ENCODE results near the gene GSAP. TPM values are rescaled to one million over a fixed set of nuclear protein-coding genes. Genes with fewer than 3 reads are reported as not detected.

GSAP gene
- total RNA-seq, 2 experiments from 2014 or later = 0.55 TPM; not detected in 1

GRCh38 chr7:77308792-77309191 lies 107.4 kb downstream of the GSAP start:
- ChIA-PET POLR2A (no interaction called here), CTCF (ENCODE audit: unreplicated experiment) (no interaction called here)
- BruUV-seq (replicated peaks) = no TSS peak
- no peaks in the 10 kb centered on the region for H3K36me3 ChIP-seq (ENCODE audit: insufficient read depth, low read length)
- H3K9me2 ChIP-seq (ENCODE audit: insufficient read depth, low read length) = no peaks in the 10 kb centered on the region
- intact Hi-C loops (cut with micrococcal nuclease; ENCODE audit: unreplicated experiment) = no loop called here
- no peak for DNase-seq (ENCODE audit: low spot score)
- no peak overlapping the region for H3K4me2 ChIP-seq (ENCODE audit: low read length)
- no peaks in the 10 kb centered on the region for H3K79me2 ChIP-seq (ENCODE audit: insufficient read depth, low read depth, low read length)
- H3K9me3 ChIP-seq (ENCODE audit: low read length) = no peaks in the 10 kb centered on the region
- no peak overlapping the region for H2AFZ ChIP-seq (ENCODE audit: low read length)
- no peak overlapping the region for H3K27ac ChIP-seq (ENCODE audit: low read depth, low read length, poor library complexity, severe bottlenecking)
- H3K4me3 ChIP-seq (ENCODE audit: low read depth, low read length, poor library complexity, severe bottlenecking) = no peak overlapping the region
- no peaks in the 10 kb centered on the region for H3K4me1 ChIP-seq (ENCODE audit: insufficient read depth, low read length, poor library complexity, severe bottlenecking)
- TF ChIP-seq EZH2phosphoT487 (IDR thresholded peaks at IDR 0.05; ENCODE audit: borderline replicate concordance, low read depth, low read length) = no peak
- no peak for TF ChIP-seq CTCF (conservative IDR thresholded peaks at IDR 0.05; ENCODE audit: low read length)
- H4K20me1 ChIP-seq (ENCODE audit: insufficient read depth, low read length) = no peaks in the 10 kb centered on the region

DNA sequence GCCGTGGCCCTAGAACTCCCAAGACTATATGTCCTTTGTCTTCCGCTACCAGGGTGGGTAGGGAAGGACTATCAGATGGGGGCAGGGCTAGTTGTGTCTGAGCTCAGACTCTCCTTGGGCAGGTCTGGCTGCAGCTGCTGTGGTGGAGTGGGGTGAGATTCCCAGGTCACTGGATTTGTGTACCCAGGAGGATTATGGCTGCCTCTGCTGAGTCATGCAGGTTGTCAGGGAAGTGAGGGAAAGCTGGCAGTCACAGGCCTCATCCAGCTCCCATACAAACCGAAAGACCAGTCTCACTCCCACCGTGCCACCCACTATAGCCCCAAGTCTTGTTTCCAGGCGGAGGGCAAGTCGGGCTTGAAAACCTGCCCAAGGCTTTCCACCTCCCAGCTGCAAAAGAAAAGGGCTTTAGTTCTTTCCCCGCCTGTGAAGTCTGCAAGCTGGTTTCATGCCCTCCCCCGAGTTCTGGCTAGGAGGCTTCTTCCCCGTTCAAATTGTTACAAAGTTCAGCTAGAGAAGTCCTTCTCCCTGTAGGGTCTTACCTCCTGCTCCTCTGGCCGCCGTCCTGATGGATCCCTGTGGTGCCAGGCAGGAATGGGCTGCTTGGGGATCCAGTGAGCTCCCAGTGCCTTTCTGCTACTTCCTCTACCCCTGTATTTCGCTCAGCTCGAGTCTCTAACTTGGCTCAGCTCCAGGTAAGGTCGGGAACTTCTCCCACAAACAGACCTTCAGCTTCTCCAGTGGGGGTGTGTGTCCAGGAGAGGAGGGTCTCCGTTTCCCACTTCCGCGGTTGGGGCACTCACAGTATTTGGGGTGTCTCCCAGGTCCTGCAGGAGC lies 109.7 kb downstream of the GSAP start:
- POLR2A ChIA-PET = no interaction called here
- no peak for DNase-seq (ENCODE audit: low spot score)
- no peaks in the 10 kb centered on the region for H3K9me3 ChIP-seq (ENCODE audit: low read length)
- TF ChIP-seq EZH2phosphoT487 (IDR thresholded peaks at IDR 0.05; ENCODE audit: borderline replicate concordance, low read depth, low read length) (no peak), CTCF (conservative IDR thresholded peaks at IDR 0.05; ENCODE audit: low read length) (no peak)
- intact Hi-C loops (cut with micrococcal nuclease; ENCODE audit: unreplicated experiment) = no loop called here
- CTCF ChIA-PET (ENCODE audit: unreplicated experiment) = no interaction called here
- H3K27ac ChIP-seq (ENCODE audit: low read depth, low read length, poor library complexity, severe bottlenecking) = no peak overlapping the region
- H3K4me1 ChIP-seq (ENCODE audit: insufficient read depth, low read length, poor library complexity, severe bottlenecking) = no peaks in the 10 kb centered on the region
- H3K9me2 ChIP-seq (ENCODE audit: insufficient read depth, low read length) = no peaks in the 10 kb centered on the region
- BruUV-seq (replicated peaks) = no TSS peak
- H2AFZ ChIP-seq (ENCODE audit: low read length) = no peak overlapping the region
- no peaks in the 10 kb centered on the region for H3K36me3 ChIP-seq (ENCODE audit: insufficient read depth, low read length)
- H3K79me2 ChIP-seq (ENCODE audit: insufficient read depth, low read depth, low read length) = no peaks in the 10 kb centered on the region
- no peak overlapping the region for H3K4me2 ChIP-seq (ENCODE audit: low read length)
- H4K20me1 ChIP-seq (ENCODE audit: insufficient read depth, low read length) = no peaks in the 10 kb centered on the region
- no peak overlapping the region for H3K4me3 ChIP-seq (ENCODE audit: low read depth, low read length, poor library complexity, severe bottlenecking)

- no peaks in the 10 kb centered on the region for H3K9me2 ChIP-seq (ENCODE audit: insufficient read depth, low read length)
- no peaks in the 10 kb centered on the region for H3K4me1 ChIP-seq (ENCODE audit: insufficient read depth, low read length, poor library complexity, severe bottlenecking)
- CTCF ChIA-PET (ENCODE audit: unreplicated experiment) = no interaction called here
- no peaks in the 10 kb centered on the region for H3K79me2 ChIP-seq (ENCODE audit: insufficient read depth, low read depth, low read length)
- no peak overlapping the region for H3K4me2 ChIP-seq (ENCODE audit: low read length)
- H3K4me3 ChIP-seq (ENCODE audit: low read depth, low read length, poor library complexity, severe bottlenecking) = no peak overlapping the region
- no peaks in the 10 kb centered on the region for H3K36me3 ChIP-seq (ENCODE audit: insufficient read depth, low read length)
- no peak overlapping the region for H3K27ac ChIP-seq (ENCODE audit: low read depth, low read length, poor library complexity, severe bottlenecking)
- 0 out of 2 replicates have a peak, but pooled peaks cover 4% of the 10 kb centered on the region for H3K9me3 ChIP-seq (ENCODE audit: low read length)
- TF ChIP-seq EZH2phosphoT487 (IDR thresholded peaks at IDR 0.05; ENCODE audit: borderline replicate concordance, low read depth, low read length) (no peak), CTCF (conservative IDR thresholded peaks at IDR 0.05; ENCODE audit: low read length) (no peak)
- H2AFZ ChIP-seq (ENCODE audit: low read length) = no peak overlapping the region
- no TSS peak for BruUV-seq (replicated peaks)
- intact Hi-C loops (cut with micrococcal nuclease; ENCODE audit: unreplicated experiment) = no loop called here
- no peak for DNase-seq (ENCODE audit: low spot score)
- POLR2A ChIA-PET = no interaction called here
- H4K20me1 ChIP-seq (ENCODE audit: insufficient read depth, low read length) = no peaks in the 10 kb centered on the region
Observed at GRCh38 chr7:77295549-77295948, 120.6 kb downstream of the GSAP start.

All from OCI-LY7 (cell line).